Colon (tissue), 2 donors: ENCODE measurements around the gene FAF2.
"Not testable (repeated sequence)": the region's sequence is repeated elsewhere in the genome, so short reads cannot be mapped to it uniquely, and the experiment has no call there.

Experiments
- FAIRE-seq: peaks from 2 replicates; lab custom pipeline; 2012; peaks lifted over from hg19 to GRCh38; lab: Jason Lieb, UNC
- donor health status: control.
- donor health status: control.

FAF2 gene

GRCh38 chr5:176543428-176544182 is 95.4 kb downstream of the FAF2 start:
- no peak for FAIRE-seq

GRCh38 chr5:176545388-176545736 is 97.2 kb downstream of the FAF2 start:
- FAIRE-seq = no peak

GRCh38 chr5:176545737-176546509 is 97.7 kb downstream of the FAF2 start:
- FAIRE-seq = no peak

- FAIRE-seq = no peak
Measured at GRCh38 chr5:176547802-176548201, 99.6 kb downstream of the FAF2 start.

GRCh38 chr5:176548967-176549444 is 100.8 kb downstream of the FAF2 start, which contains the start of gene CDHR2:
Gene CDHR2, plus strand, starts transcription at chr5:176549342. Its CDS starts 16,011 bp downstream, at chr5:176565353.
- FAIRE-seq = no peak

- FAIRE-seq = no peak
Measured at GRCh38 chr5:176549871-176550270, 101.7 kb downstream of the FAF2 start.

- FAIRE-seq = no peak
Measured at GRCh38 chr5:176550275-176550831, 102.2 kb downstream of the FAF2 start.

GRCh38 chr5:176550937-176551336 is 102.8 kb downstream of the FAF2 start:
- not testable (repeated sequence) for FAIRE-seq

GRCh38 chr5:176552332-176552869 is 104.2 kb downstream of the FAF2 start:
- FAIRE-seq = no peak

GRCh38 chr5:176553260-176554085 is 105.3 kb downstream of the FAF2 start:
- FAIRE-seq = no peak

- no peak for FAIRE-seq
Measured at GRCh38 chr5:176557846-176558245, 109.7 kb downstream of the FAF2 start.
